Prostate gland (tissue), 2 donors: ENCODE measurements around the gene TPP1. TPM values are rescaled to one million over a fixed set of nuclear protein-coding genes. Genes with fewer than 3 reads are reported as not detected.
A peak's percentile ranks its signal among the peaks of the same experiment; 100 is the strongest.

Source experiments
- DNase-seq: peaks from one replicate; pipeline ENCODE4 v3.0.0-alpha.2; 2019; ENCODE audit warnings: low spot score
- H3K27ac ChIP-seq, 2 donors: fragments of 200-600 bp; sonication (generic); 2 replicates each; pipeline ENCODE4 v1.5.1; 2017 to 2019
- H3K27me3 ChIP-seq: fragments of 200-600 bp; sonication (generic); replicated peaks from 2 replicates; pipeline ENCODE4 v1.5.1; 2019; ENCODE audit not compliant: insufficient read depth
- H3K36me3 ChIP-seq, 2 donors: fragments of 200-600 bp; sonication (generic); 1 replicate in 1 of 2; 2 replicates in 1 of 2; pipeline versions ENCODE4 v1.5.1 to v1.8.1; 2017 to 2019
- H3K4me1 ChIP-seq: fragments of 200-600 bp; sonication (generic); replicated peaks from 2 replicates; pipeline ENCODE4 v1.5.1; 2019
- H3K4me3 ChIP-seq, 2 donors: fragments of 200-600 bp; sonication (generic); 2 replicates each; pipeline ENCODE4 v1.5.1; 2017 to 2019
- H3K9me3 ChIP-seq: fragments of 200-600 bp; sonication (generic); 2 replicates; pipeline ENCODE4 v1.5.1; 2017
- CTCF ChIP-seq, 4 experiments: fragments of 200-600 bp in 2 of 4; fragments of 450-650 bp in 2 of 4; sonication (generic) in 2 of 4; IDR thresholded peaks; 1 replicate in 3 of 4; 2 replicates in 1 of 4; pipeline ENCODE4 v1.5.1; 2016 to 2019; ENCODE audit warnings: antibody characterized with exemption in 4 of 4, mild to moderate bottlenecking in 2 of 4, moderate library complexity in 2 of 4
- POLR2A ChIP-seq: fragments of 450-650 bp; IDR thresholded peaks from one replicate; pipeline ENCODE4 v1.6.1; 2016; ENCODE audit warnings: antibody characterized with exemption, mild to moderate bottlenecking
- POLR2AphosphoS5 ChIP-seq: sonication (generic); formaldehyde crosslinking; IDR thresholded peaks from one replicate; pipeline ENCODE4 v1.6.1; 2017; ENCODE audit warnings: antibody characterized with exemption
- WGBS: methylation state at CpG from one replicate; pipeline ENCODE4 v1.1.5; 2018; 5-methylcytosine and 5-hydroxymethylcytosine counted together
- intact Hi-C: fragments of 100-400 bp; cut with DNase I; formaldehyde crosslinking; loops from one replicate; pipeline ENCODE4 v1.14.2; 2022
- total RNA-seq, 2 donors: library from RNA; depleted of rRNA; stranded (reverse); fragments of >200 nt; gene quantifications; one replicate each; pipeline ENCODE4 v1.1.0, GENCODE V29; 2016

Gene TPP1
- total RNA-seq, 2 donors from 2014 or later, result 94.6 to 147 TPM

- no peaks in the 10 kb centered on the region for H3K4me1 ChIP-seq
- H3K36me3 ChIP-seq, result no peaks in the 10 kb centered on the region
- no peaks in the 10 kb centered on the region for H3K9me3 ChIP-seq
- peak overlapping the region; percentile 38 to 63 for H3K27ac ChIP-seq
- TF ChIP-seq POLR2AphosphoS5 (no peak), CTCF (IDR thresholded peaks at IDR 0.05) (no peak), POLR2A (no peak)
- DNase-seq, result no peak
- WGBS, result 50% methylated on average over 4 of the region's 4 CpGs
- no peak overlapping the region for H3K4me3 ChIP-seq
- no peaks in the 10 kb centered on the region for H3K27me3 ChIP-seq
- intact Hi-C loops, result loop anchor here (5.0 kb wide), 1 partner anchor 54 kb away; the partner anchor contains the start of genes ILK and RRP8
Measured at GRCh38 chr11:6656584-6656915, 37.3 kb upstream of the TPP1 start.

- no peak for DNase-seq
- intact Hi-C loops, result loop anchor here (5.0 kb wide), 1 partner anchor 54 kb away; the partner anchor contains the start of genes ILK and RRP8
- TF ChIP-seq CTCF (IDR thresholded peaks at IDR 0.05), result no peak
- no peak for TF ChIP-seq POLR2A
- TF ChIP-seq POLR2AphosphoS5, result no peak
- no peaks in the 10 kb centered on the region for H3K36me3 ChIP-seq
- 10% methylated on average over 25 of the region's 56 CpGs for WGBS
- H3K4me3 ChIP-seq, result peak within 1 kb of the TSS; percentile 35 to 43
- no peaks in the 10 kb centered on the region for H3K4me1 ChIP-seq
- H3K27ac ChIP-seq, result peak within 1 kb of the TSS; percentile 38 to 63
- H3K9me3 ChIP-seq, result no peaks in the 10 kb centered on the region
- no peaks in the 10 kb centered on the region for H3K27me3 ChIP-seq
Measured at GRCh38 chr11:6655790-6656583, 36.8 kb upstream of the TPP1 start, which contains the start of gene DCHS1. DCHS1 (minus strand) TSS chr11:6655809; CDS start chr11:6641613, 14,196 bp downstream.

GRCh38 chr11:6655020-6655789 is 36.0 kb upstream of the TPP1 start:
- Histone ChIP-seq H3K4me3 (peak overlapping the region; percentile 35 to 43), H3K36me3 (no peaks in the 10 kb centered on the region), H3K4me1 (no peaks in the 10 kb centered on the region), H3K9me3 (no peaks in the 10 kb centered on the region), H3K27ac (peak overlapping the region; percentile 27 to 52), H3K27me3 (no peaks in the 10 kb centered on the region)
- DNase-seq, result no peak
- under 1% methylated on average over 60 of the region's 84 CpGs for WGBS
- TF ChIP-seq CTCF (IDR thresholded peaks at IDR 0.05), result no peak
- TF ChIP-seq POLR2AphosphoS5, result no peak
- TF ChIP-seq POLR2A, result no peak
- intact Hi-C loops, result loop anchor here (5.0 kb wide), 1 partner anchor 53 kb away; the partner anchor contains the start of genes ILK and RRP8

GRCh38 chr11:6654281-6655019 is 35.2 kb upstream of the TPP1 start:
- peak overlapping the region; percentile 27 to 52 for H3K27ac ChIP-seq
- intact Hi-C loops, result loop anchor here (5.0 kb wide), 1 partner anchor 52 kb away; the partner anchor contains the start of genes ILK and RRP8
- WGBS, result 44% methylated on average over 9 of the region's 9 CpGs
- H3K36me3 ChIP-seq, result no peaks in the 10 kb centered on the region
- H3K27me3 ChIP-seq, result no peaks in the 10 kb centered on the region
- no peaks in the 10 kb centered on the region for H3K9me3 ChIP-seq
- DNase-seq, result no peak
- H3K4me1 ChIP-seq, result no peaks in the 10 kb centered on the region
- peak overlapping the region; percentile 35 to 43 for H3K4me3 ChIP-seq
- no peak for TF ChIP-seq POLR2A
- TF ChIP-seq POLR2AphosphoS5, result no peak
- TF ChIP-seq CTCF (IDR thresholded peaks at IDR 0.05), result no peak
